ENCODE results near the gene CMSS1.

DNA sequence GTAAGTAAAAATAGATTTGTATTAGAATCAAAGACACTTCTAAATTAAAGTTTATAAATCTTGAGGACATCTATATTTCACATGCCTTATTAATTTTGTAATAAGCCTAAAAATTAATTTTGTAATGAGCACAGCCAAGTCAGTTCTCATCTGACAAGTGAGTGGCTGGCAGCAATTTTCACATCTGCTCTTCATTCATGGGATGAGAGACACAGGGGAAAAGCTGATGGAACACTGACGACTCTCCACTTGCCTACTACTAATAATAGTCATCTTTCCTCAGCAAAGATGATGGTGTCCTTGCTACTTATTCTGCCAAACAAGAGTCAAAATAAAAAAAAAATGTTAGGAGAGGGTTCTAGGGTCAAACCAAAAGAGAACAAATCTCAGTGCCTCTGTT is 14.4 kb upstream of the CMSS1 start:
- TF ChIP-seq, protein P1, sequence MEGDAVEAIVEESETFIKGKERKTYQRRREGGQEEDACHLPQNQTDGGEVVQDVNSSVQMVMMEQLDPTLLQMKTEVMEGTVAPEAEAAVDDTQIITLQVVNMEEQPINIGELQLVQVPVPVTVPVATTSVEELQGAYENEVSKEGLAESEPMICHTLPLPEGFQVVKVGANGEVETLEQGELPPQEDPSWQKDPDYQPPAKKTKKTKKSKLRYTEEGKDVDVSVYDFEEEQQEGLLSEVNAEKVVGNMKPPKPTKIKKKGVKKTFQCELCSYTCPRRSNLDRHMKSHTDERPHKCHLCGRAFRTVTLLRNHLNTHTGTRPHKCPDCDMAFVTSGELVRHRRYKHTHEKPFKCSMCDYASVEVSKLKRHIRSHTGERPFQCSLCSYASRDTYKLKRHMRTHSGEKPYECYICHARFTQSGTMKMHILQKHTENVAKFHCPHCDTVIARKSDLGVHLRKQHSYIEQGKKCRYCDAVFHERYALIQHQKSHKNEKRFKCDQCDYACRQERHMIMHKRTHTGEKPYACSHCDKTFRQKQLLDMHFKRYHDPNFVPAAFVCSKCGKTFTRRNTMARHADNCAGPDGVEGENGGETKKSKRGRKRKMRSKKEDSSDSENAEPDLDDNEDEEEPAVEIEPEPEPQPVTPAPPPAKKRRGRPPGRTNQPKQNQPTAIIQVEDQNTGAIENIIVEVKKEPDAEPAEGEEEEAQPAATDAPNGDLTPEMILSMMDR (IDR thresholded peaks at IDR 0.05) = no peak
- TF ChIP-seq POLR2A (IDR thresholded peaks at IDR 0.05) = no peak

Data from uterus (tissue), 2 donors.